ENCODE data around the gene SPTB.

GRCh38 chr14:64795211-64795610, 84.5 kb downstream of the SPTB start:
- TF ChIP-seq CTCF (IDR thresholded peaks at IDR 0.05) = no peak
- no peak for TF ChIP-seq EP300 (IDR thresholded peaks at IDR 0.05)
